ENCODE results near the gene SMU1.

The SMU1 gene

DNA sequence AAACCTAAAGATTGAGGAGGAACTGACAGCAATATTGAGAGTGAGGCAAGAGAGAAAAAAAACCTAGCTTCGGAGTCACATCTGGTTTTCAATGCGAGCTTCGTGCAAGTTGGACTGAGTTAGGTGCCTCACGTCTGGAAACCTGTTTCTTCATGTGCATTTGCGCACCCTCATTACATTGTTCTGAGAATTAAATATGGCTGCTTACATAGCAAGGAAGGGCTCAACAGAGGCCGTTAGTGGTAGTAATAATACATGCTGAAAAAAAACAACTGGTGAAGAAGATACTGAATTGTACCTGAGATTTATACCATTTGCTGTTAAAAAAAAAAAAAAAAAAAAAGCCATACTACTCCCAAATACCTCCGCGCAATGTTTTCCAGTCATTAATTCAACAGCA is 32.8 kb downstream of the SMU1 start:
- no peak for DNase-seq

- no peak for DNase-seq
Observed at GRCh38 chr9:33042473-33042872, 34.0 kb downstream of the SMU1 start.

GRCh38 chr9:33041432-33042188 is 34.9 kb downstream of the SMU1 start:
- DNase-seq, result no peak

GRCh38 chr9:33040792-33041431 is 35.6 kb downstream of the SMU1 start:
- no peak for DNase-seq

DNA sequence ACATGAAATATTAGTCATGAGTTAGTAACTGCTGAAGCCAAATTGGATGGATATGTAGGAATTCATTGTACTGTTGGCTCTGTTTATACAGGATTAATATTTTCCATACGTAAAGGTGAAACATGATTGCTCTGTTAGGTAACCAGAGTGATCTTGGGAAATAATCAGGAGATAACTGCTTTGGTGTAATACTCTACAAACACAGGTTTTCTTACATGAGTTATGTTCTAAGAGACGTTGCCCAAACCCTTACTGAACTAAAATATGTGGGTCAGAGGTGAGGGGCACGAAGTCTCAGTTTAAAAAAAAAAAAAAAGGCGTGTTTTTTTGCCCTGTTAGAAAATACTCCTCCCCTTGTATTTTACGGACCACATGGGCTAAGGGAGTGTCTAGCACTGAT is 43.6 kb downstream of the SMU1 start:
- DNase-seq, result no peak

GRCh38 chr9:33032292-33032691 is 44.2 kb downstream of the SMU1 start:
- DNase-seq, result no peak

- DNase-seq, result no peak
Observed at GRCh38 chr9:33030285-33030684, 46.2 kb downstream of the SMU1 start.

GRCh38 chr9:33029231-33029786 is 47.2 kb downstream of the SMU1 start:
- DNase-seq, result no peak

DNA sequence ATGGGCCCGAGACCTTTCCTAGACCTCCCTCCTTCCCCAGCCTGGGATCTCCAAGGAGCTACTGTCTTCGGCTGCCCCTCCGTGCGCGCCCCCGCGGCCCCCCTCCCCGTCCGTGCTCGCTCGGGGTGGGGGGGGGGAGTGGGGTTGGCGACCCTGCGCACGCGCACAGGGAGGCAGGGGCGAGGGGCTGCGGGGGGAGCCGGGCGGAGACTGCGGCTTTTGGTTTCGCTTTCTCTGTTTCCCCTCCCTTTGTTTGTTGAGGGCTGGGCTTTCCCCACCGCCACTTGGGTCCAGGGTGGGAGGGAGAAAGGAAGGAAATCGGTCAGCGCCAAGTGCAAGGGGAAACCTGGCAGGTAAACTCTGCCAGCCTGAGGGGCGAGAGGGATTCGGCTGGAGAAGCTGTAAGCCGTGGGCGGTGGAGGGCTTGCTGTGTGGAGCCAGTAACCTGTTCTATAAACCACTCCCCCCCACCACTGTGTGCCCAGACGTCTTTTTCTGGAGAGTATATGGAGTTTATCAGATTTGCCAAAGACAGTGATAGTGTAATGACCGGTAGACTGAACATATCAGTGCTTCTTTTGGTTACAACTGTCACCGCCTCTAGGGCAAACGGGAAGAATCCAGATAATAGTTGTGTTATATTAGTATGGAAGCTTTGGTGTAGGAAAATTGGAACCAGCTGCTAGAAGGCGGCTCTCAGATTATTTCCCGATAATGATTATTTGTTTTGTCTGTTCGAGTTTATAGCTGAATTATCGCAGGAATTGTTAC is 50.7 kb downstream of the SMU1 start:
- DNase-seq, result peak; percentile 68

- DNase-seq, result peak; percentile 94
Observed at GRCh38 chr9:33024966-33025571, 51.4 kb downstream of the SMU1 start, which contains the start of gene DNAJA1. Gene DNAJA1 (plus strand): TSS chr9:33025273. CDS start chr9:33026485, 1,212 bp downstream.

DNA sequence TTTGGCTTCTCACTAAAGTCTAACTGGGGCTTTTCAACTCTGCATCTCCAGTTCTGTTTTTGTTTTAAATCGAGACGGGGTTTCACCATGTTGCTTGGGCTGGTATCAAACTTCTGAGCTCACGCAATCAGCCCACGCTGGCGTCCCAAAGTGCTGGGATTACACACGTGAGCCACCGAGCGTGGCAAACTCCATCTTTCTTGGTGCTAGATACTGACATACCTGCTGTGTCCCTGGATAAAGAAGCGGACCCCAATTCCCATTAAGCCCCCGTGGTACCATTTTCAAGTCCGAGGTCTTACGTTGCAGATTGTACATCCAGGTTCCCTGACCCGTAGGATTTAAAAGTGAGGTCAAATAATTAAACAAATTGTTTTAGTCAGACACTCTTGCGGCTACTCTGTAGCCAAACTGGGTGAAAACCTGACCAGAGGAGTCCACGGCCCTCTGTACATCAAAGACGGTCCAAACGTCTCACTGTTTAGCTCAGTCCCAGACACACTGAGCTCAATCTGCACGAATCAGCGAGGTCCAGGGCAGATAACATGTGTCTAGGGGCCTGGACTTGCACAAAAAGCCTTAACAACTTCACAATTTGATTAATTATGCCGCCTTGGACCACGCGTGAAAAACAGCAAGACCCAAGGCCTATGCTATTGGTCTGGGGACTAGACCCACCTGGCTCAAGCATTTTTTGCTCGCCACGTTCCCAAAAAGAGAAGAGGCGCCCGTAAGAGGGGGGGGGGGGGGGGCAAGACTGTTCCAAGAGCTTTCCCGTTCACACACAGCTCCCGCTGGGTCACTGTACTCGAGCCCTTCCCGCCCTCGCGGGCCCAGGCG is 52.1 kb downstream of the SMU1 start:
- DNase-seq, result no peak

GRCh38 chr9:33023661-33024060 is 52.8 kb downstream of the SMU1 start:
- DNase-seq, result no peak

GRCh38 chr9:33022755-33023154 is 53.7 kb downstream of the SMU1 start:
- no peak for DNase-seq

DNA sequence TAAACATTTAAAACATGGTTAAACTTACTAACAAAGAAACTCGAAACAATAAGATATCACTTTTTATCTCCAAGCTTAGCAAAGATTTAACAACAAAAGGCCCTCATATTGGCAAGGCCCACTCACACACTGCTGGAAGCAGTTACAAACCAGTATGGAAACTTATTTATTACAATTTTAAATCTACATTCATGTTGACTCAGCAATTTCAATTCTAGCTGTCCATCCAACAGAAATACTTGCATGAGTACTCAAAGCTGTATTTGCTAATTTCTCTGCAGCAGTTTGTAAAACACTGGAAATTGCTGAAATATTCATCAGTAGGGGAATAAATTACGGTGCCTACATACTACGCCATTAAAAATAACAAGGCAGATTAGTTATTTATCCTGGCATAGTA is 54.2 kb downstream of the SMU1 start:
- DNase-seq, result no peak

DNA sequence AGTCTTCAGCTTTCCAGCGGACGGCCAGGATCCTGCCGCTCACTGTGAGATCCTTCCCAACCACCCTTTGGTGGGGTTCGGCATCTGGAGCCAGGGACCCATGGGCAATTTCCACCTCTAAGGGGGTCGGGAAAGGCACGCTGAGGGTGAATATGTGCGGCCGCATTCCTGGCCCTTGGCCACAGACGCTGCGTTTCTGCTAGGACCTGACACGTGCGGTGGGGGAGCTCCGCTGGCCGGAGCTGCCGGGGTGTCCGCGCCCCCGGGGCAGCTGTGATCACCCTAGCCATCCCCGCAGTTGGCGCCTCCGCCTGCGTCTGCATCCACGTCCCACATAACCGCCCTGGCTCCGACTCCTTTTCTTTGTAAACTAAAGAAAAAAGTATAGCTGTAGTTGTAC is 56.7 kb downstream of the SMU1 start:
- DNase-seq, result no peak

GRCh38 chr9:33017283-33018041 is 59.0 kb downstream of the SMU1 start:
- no peak for DNase-seq

DNA sequence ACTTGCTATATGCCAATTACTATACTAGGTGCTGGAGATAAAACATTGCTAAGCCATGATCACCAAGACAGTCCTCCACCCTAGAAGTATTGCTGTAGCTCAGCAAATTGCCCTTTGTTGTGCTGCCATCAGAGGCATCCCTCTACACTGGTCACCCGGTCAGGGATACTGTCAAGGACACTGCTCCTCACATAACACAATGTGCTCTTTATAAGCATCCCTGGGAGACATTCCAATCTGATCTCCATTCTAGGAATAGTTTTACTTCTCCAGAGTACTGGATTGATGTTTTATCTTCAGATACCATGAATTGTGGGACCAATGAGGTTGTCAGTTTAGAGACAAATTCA is 61.8 kb downstream of the SMU1 start:
- DNase-seq, result no peak

GRCh38 chr9:33013962-33014664 is 62.4 kb downstream of the SMU1 start:
- no peak for DNase-seq

DNA sequence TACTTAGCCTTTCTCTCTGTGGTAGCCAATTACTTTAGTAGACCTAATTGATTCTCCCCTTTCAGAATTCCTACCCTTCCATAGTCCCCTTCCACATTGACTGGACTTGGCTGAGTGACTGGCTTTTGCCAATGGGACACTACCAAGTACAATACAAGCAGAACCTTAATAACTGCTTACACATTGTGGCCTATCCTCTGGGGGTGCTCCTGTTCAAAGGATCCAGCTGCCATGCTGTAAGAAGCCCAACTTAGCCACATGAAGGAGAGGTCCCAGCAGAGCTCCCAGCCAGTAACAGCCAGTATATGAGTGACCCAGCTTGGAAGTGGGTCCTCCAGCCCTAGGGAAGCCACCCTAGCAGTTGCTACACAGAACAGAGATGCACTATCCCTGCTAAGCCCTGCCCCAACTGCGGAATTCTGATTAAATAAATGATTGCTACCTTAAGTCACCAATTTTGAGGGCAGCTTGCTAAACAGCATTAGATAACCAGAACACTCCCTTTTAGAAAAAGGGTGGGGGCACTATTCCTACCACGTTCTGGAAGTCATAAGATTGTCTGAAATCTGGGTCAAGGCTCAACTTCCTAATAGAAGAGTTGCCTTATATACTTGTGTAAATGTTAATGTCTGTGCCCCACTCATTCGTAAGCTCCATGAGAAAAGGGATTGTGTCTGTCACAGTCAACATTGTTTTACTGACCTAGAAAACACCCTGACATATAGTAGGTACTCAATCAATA is 64.0 kb downstream of the SMU1 start:
- no peak for DNase-seq

DNA sequence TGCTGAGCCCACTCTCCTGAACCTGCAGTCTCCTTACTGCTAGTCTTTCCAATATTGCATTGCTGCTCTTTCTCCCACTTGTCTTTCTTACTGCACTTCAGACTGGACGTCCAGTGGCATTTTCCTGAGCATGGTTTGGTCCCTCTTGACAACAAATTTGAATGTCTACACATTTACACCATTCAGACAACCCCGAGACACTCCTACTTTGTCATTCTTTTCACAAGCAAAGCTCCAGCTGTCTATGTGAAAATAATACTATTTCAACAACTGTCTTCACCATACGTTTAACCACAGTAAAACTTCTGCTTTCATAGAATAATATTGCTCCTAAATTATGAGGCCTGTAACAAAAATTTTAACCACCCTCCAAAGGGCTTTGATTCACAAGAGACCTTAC is 64.6 kb downstream of the SMU1 start:
- no peak for DNase-seq
